Neural crest cell (in vitro differentiated cells): ENCODE results near the gene CRYGC. TPM values are rescaled to one million over a fixed set of nuclear protein-coding genes. Genes with fewer than 3 reads are reported as not detected.

ENCODE experiments used
- DNase-seq: peaks from one replicate; pipeline ENCODE4 v3.0.0; 2021; ENCODE audit warnings: low read depth, mixed read lengths, low spot score
- H3K27ac Mint-ChIP-seq: one replicate; pipeline ENCODE4 v1.8.0; 2021; ENCODE audit warnings: mild to moderate bottlenecking, mixed read lengths; ENCODE audit not compliant: unreplicated experiment
- H3K27me3 Mint-ChIP-seq: 2 replicates; pipeline ENCODE4 v1.8.0; 2021; ENCODE audit warnings: low read depth, mild to moderate bottlenecking, mixed read lengths
- H3K36me3 Mint-ChIP-seq: 2 replicates; pipeline ENCODE4 v1.8.0; 2021; ENCODE audit warnings: low read depth, mild to moderate bottlenecking, mixed read lengths
- H3K4me1 Mint-ChIP-seq: 2 replicates; pipeline ENCODE4 v1.8.0; 2021; ENCODE audit warnings: mixed read lengths
- H3K4me3 Mint-ChIP-seq: one replicate; pipeline ENCODE4 v1.8.0; 2021; ENCODE audit warnings: mild to moderate bottlenecking, mixed read lengths
- H3K9me3 Mint-ChIP-seq: 2 replicates; pipeline ENCODE4 v1.8.0; 2021; ENCODE audit warnings: mixed read lengths
- CTCF ChIP-seq: fragments of 200-600 bp; sonication (generic); conservative IDR thresholded peaks from 2 replicates; pipeline ENCODE4 v1.5.0; 2021; ENCODE audit warnings: antibody characterized with exemption, mild to moderate bottlenecking
- total RNA-seq: library from RNA; stranded (reverse); gene quantifications from 2 replicates; pipeline ENCODE4 v1.2.1, GENCODE V29; 2021

The CRYGC gene
- total RNA-seq, 1 donor from 2014 or later: not detected

GRCh38 chr2:208172125-208172524, 42.5 kb upstream of the CRYGC start:
- H3K4me1 Mint-ChIP-seq: peaks cover 15% of the 10 kb centered on the region
- no peaks in the 10 kb centered on the region for H3K27me3 Mint-ChIP-seq
- no peaks in the 10 kb centered on the region for H3K36me3 Mint-ChIP-seq
- DNase-seq: no peak
- H3K27ac Mint-ChIP-seq: no peak overlapping the region
- H3K9me3 Mint-ChIP-seq: no peaks in the 10 kb centered on the region
- TF ChIP-seq CTCF: no peak
- H3K4me3 Mint-ChIP-seq: no peak overlapping the region

GRCh38 chr2:208164951-208165755, 35.5 kb upstream of the CRYGC start:
- Mint-ChIP-seq H3K4me3 (no peak overlapping the region), H3K9me3 (no peaks in the 10 kb centered on the region), H3K36me3 (no peaks in the 10 kb centered on the region), H3K27ac (no peak overlapping the region), H3K4me1 (peaks cover 22% of the 10 kb centered on the region), H3K27me3 (no peaks in the 10 kb centered on the region)
- TF ChIP-seq CTCF: no peak
- DNase-seq: no peak

GRCh38 chr2:208163489-208163888, 33.9 kb upstream of the CRYGC start, which contains the start of gene CRYGA:
Gene CRYGA, minus strand, starts transcription at chr2:208163589. Its CDS starts 33 bp downstream, at chr2:208163556.
- H3K4me1 Mint-ChIP-seq: peaks cover 19% of the 10 kb centered on the region
- H3K27me3 Mint-ChIP-seq: no peaks in the 10 kb centered on the region
- no peaks in the 10 kb centered on the region for H3K36me3 Mint-ChIP-seq
- no peak for DNase-seq
- peak within 1 kb of the TSS; percentile 71 for H3K27ac Mint-ChIP-seq
- H3K9me3 Mint-ChIP-seq: no peaks in the 10 kb centered on the region
- no peak for TF ChIP-seq CTCF
- no peak within 1 kb of the TSS for H3K4me3 Mint-ChIP-seq

- DNase-seq: no peak
- Mint-ChIP-seq H3K27me3 (no peaks in the 10 kb centered on the region), H3K4me1 (peaks cover 7% of the 10 kb centered on the region), H3K27ac (no peak overlapping the region), H3K4me3 (no peak overlapping the region), H3K9me3 (peaks cover 2% of the 10 kb centered on the region), H3K36me3 (no peaks in the 10 kb centered on the region)
- no peak for TF ChIP-seq CTCF
Observed at GRCh38 chr2:208156439-208156838, 26.8 kb upstream of the CRYGC start.

GRCh38 chr2:208153156-208153555, 23.5 kb upstream of the CRYGC start:
- Mint-ChIP-seq H3K4me1 (peaks cover 7% of the 10 kb centered on the region), H3K4me3 (no peak overlapping the region), H3K27ac (no peak overlapping the region), H3K36me3 (no peaks in the 10 kb centered on the region), H3K27me3 (no peaks in the 10 kb centered on the region), H3K9me3 (peaks cover 5% of the 10 kb centered on the region)
- no peak for DNase-seq
- no peak for TF ChIP-seq CTCF
